Vagina (tissue), 2 donors: Measurements from ENCODE around the gene TMEM151A. TPM values are rescaled to one million over a fixed set of nuclear protein-coding genes. Genes with fewer than 3 reads are reported as not detected.

Source experiments
- DNase-seq, 2 donors: peaks; one replicate each; pipeline ENCODE4 v3.0.0-alpha.2; 2017; ENCODE audit errors: extremely low spot score in 2 of 2
- H3K27ac ChIP-seq: fragments of 200-600 bp; sonication (generic); one replicate; pipeline ENCODE4 v1.5.1; 2019
- H3K27me3 ChIP-seq: fragments of 200-600 bp; sonication (generic); one replicate; pipeline ENCODE4 v1.5.1; 2019
- H3K36me3 ChIP-seq, 2 donors: fragments of 200-600 bp; sonication (generic); one replicate each; pipeline ENCODE4 v1.5.1; 2017 to 2019
- H3K4me1 ChIP-seq: fragments of 200-600 bp; sonication (generic); one replicate; pipeline ENCODE4 v1.5.1; 2019
- H3K4me3 ChIP-seq, 2 donors: fragments of 200-600 bp; sonication (generic); 1 replicate in 1 of 2; 2 replicates in 1 of 2; pipeline ENCODE4 v1.5.1; 2016 to 2019
- H3K9me3 ChIP-seq: fragments of 200-600 bp; sonication (generic); one replicate; pipeline ENCODE4 v1.5.1; 2019
- CTCF ChIP-seq, 3 experiments: fragments of 450-650 bp in 2 of 3; fragments of 200-600 bp in 1 of 3; sonication (generic) in 1 of 3; IDR thresholded peaks; one replicate each; pipeline ENCODE4 v1.5.1; 2017 to 2019; ENCODE audit warnings: antibody characterized with exemption in 3 of 3, mild to moderate bottlenecking in 2 of 3, moderate library complexity in 2 of 3
- POLR2A ChIP-seq, 2 donors: fragments of 450-650 bp; IDR thresholded peaks; one replicate each; pipeline ENCODE4 v1.6.1; 2017; ENCODE audit warnings: antibody characterized with exemption in 2 of 2, mild to moderate bottlenecking in 2 of 2, moderate library complexity in 2 of 2
- POLR2AphosphoS5 ChIP-seq, 2 donors: sonication (generic); formaldehyde crosslinking; IDR thresholded peaks; one replicate each; pipeline ENCODE4 v1.9.0; 2017; ENCODE audit warnings: antibody characterized with exemption in 2 of 2, mild to moderate bottlenecking in 2 of 2, low read depth in 1 of 2; ENCODE audit not compliant: insufficient read depth in 1 of 2
- intact Hi-C: fragments of 100-400 bp; cut with DNase I; formaldehyde crosslinking; loops from one replicate; pipeline ENCODE4 v1.15.1; 2023
- total RNA-seq: library from RNA; depleted of rRNA; stranded (reverse); fragments of >200 nt; gene quantifications from one replicate; pipeline ENCODE4 v1.2.3, GENCODE V29; 2016

TMEM151A gene
- total RNA-seq, 1 donor from 2014 or later = 1.7 TPM

- intact Hi-C loops = loop anchor here (10.0 kb wide), 1 partner anchor 56 kb away; no protein-coding TSS in a partner anchor
- no peak overlapping the region for H3K4me3 ChIP-seq
- no peaks in the 10 kb centered on the region for H3K27me3 ChIP-seq
These were observed 11.3 kb upstream of the TMEM151A start for GRCh38 chr11:66280428-66280827.

GRCh38 chr11:66281001-66281400 lies 10.7 kb upstream of the TMEM151A start:
- H3K27me3 ChIP-seq = no peaks in the 10 kb centered on the region
- peaks cover 0 to 5% of the 10 kb centered on the region in 2 donors for H3K36me3 ChIP-seq
- intact Hi-C loops = loop anchor here (10.0 kb wide), 1 partner anchor 56 kb away; no protein-coding TSS in a partner anchor
- no peak overlapping the region for H3K4me3 ChIP-seq
- H3K27ac ChIP-seq = no peak overlapping the region
- peaks cover 28% of the 10 kb centered on the region for H3K4me1 ChIP-seq
- no peak for DNase-seq
- TF ChIP-seq CTCF (IDR thresholded peaks at IDR 0.05) = no peak
- no peaks in the 10 kb centered on the region for H3K9me3 ChIP-seq

More at GRCh38 chr11:66280428-66280827, 11.3 kb upstream of the TMEM151A start:
- Histone ChIP-seq H3K27ac (no peak overlapping the region), H3K36me3 (peaks cover 0 to 11% of the 10 kb centered on the region in 2 donors), H3K4me1 (peaks cover 28% of the 10 kb centered on the region), H3K9me3 (no peaks in the 10 kb centered on the region)
- TF ChIP-seq POLR2A (IDR thresholded peaks at IDR 0.05) = no peak
- TF ChIP-seq POLR2AphosphoS5 (IDR thresholded peaks at IDR 0.05; ENCODE audit: insufficient read depth in 1 of 2, low read depth in 1 of 2) = no peak
- TF ChIP-seq CTCF (IDR thresholded peaks at IDR 0.05) = no peak
- no peak for DNase-seq

- no peaks in the 10 kb centered on the region for H3K9me3 ChIP-seq
- no peak overlapping the region for H3K4me3 ChIP-seq
- intact Hi-C loops = loop anchor here (10.0 kb wide), 1 partner anchor 57 kb away; no protein-coding TSS in a partner anchor
- no peak for DNase-seq
- no peaks in the 10 kb centered on the region for H3K27me3 ChIP-seq
- H3K4me1 ChIP-seq = peaks cover 34% of the 10 kb centered on the region
- TF ChIP-seq POLR2AphosphoS5 (IDR thresholded peaks at IDR 0.05; ENCODE audit: insufficient read depth in 1 of 2, low read depth in 1 of 2) (no peak), POLR2A (IDR thresholded peaks at IDR 0.05) (no peak), CTCF (IDR thresholded peaks at IDR 0.05) (no peak)
- H3K27ac ChIP-seq = no peak overlapping the region
- H3K36me3 ChIP-seq = no peaks in the 10 kb centered on the region
These were observed 9.8 kb upstream of the TMEM151A start for GRCh38 chr11:66281776-66282467.

GRCh38 chr11:66282468-66283455 lies 8.9 kb upstream of the TMEM151A start:
- Histone ChIP-seq H3K4me3 (no peak overlapping the region), H3K27ac (no peak overlapping the region), H3K9me3 (no peaks in the 10 kb centered on the region), H3K4me1 (peaks cover 35% of the 10 kb centered on the region), H3K27me3 (no peaks in the 10 kb centered on the region), H3K36me3 (no peaks in the 10 kb centered on the region)
- TF ChIP-seq CTCF (IDR thresholded peaks at IDR 0.05) = peak; percentile 91 to 98 (median 97)
- peak in 1 of 2 donors; percentile 31 for TF ChIP-seq POLR2AphosphoS5 (IDR thresholded peaks at IDR 0.05; ENCODE audit: insufficient read depth in 1 of 2, low read depth in 1 of 2)
- TF ChIP-seq POLR2A (IDR thresholded peaks at IDR 0.05) = no peak
- intact Hi-C loops = loop anchor here (10.0 kb wide), 1 partner anchor 58 kb away; no protein-coding TSS in a partner anchor
- no peak for DNase-seq
